GM10266 (cell line): ENCODE results near the gene TNFRSF6B.
"Not testable (repeated sequence)": the region's sequence is repeated elsewhere in the genome, so short reads cannot be mapped to it uniquely, and the experiment has no call there.

Experiments used
- DNase-seq: peaks from one replicate; pipeline ENCODE4 v3.0.0; 2012; ENCODE audit errors: extremely low spot score
- TF ChIP-seq, protein P1 (sequence below): IDR thresholded peaks from 2 replicates; pipeline ENCODE4 v1.5.1; 2012; ENCODE audit warnings: mild to moderate bottlenecking, low read depth; ENCODE audit not compliant: control insufficient read depth, insufficient read depth; ENCODE audit errors: missing control alignments

Gene TNFRSF6B

DNA sequence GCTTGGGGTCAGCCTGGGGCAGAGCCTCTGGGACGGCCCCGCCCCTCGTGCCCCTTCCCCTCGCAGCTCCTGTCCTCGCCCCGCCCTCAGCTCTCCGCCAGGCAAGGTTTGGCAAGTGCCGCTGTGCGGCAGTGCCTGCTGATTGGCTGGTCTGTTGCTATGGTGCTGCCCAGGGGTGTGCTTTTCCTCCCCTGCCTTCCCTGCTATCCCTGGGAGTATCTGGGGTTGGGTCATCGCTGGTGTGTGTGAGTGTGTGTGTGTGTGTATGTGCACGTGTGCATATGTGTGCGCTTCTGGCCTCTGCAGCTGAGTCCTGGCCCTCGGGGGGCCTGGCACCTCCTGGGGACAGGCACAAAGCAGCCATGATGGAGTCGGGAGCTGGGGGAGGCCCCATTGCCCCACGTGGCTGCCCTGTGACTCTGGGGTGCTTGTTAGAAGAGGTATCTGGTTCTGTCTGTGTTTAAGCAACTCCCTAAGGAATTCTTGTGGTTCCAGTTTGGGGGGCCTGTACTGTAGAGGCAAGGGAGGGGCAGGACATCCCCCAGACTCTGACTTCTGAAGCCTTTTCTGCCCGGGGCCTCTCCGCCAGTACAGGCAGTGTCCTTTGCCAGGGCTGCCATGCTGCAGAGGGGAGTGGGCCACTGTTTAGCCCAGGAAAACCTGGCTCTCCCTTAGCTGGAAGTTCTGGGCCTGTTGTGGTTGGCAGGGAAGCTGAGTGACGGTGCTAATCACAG, 31.4 kb upstream of the TNFRSF6B start:
- DNase-seq = no peak
- TF ChIP-seq, protein P1, sequence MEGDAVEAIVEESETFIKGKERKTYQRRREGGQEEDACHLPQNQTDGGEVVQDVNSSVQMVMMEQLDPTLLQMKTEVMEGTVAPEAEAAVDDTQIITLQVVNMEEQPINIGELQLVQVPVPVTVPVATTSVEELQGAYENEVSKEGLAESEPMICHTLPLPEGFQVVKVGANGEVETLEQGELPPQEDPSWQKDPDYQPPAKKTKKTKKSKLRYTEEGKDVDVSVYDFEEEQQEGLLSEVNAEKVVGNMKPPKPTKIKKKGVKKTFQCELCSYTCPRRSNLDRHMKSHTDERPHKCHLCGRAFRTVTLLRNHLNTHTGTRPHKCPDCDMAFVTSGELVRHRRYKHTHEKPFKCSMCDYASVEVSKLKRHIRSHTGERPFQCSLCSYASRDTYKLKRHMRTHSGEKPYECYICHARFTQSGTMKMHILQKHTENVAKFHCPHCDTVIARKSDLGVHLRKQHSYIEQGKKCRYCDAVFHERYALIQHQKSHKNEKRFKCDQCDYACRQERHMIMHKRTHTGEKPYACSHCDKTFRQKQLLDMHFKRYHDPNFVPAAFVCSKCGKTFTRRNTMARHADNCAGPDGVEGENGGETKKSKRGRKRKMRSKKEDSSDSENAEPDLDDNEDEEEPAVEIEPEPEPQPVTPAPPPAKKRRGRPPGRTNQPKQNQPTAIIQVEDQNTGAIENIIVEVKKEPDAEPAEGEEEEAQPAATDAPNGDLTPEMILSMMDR = no peak

- TF ChIP-seq, protein P1 = no peak
- DNase-seq = no peak
Observed at GRCh38 chr20:63665708-63666107, 30.7 kb upstream of the TNFRSF6B start.

DNA sequence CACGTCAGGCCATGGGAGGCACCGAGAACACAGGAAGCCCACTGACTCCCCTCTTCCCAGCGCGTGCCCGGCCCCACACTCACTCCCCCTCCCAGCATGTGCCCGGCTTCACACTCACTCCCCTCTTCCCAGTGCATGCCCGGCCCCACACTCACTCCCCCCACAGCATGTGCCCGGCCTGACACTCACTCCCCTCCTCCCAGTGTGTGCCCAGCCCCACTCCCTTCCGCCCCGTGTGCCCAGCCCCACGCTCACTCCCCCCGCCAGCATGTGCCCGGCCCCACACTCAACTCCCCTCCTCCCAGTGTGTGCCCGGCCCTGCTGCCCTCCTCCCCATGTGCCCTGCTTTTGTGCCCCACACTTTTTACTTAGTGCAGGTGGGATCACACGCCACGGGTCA, 28.6 kb upstream of the TNFRSF6B start:
- TF ChIP-seq, protein P1 = no peak

DNA sequence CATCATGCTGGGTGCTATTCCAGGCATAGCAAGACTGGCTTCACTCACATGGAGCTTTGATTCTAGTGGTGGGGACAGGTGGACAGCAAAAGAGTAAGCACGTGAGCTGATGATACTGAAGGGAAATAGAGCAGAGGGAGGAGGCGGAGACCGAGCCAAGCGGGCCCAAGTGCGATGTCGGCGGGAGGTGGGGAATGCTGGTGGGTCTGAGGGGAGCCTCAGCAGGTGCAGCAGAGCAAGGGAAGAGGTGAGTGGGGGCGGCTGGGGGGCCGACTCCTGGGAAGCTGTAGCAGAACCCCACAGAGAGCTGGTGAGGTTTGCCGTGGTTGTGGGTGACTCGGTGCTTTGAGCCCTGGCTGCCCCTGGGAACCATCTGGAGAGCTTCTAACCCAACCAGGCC, 28.1 kb upstream of the TNFRSF6B start:
- DNase-seq = no peak
- TF ChIP-seq, protein P1 = no peak

More for the DNA sequence above, 28.6 kb upstream of the TNFRSF6B start:
- no peak for DNase-seq

DNA sequence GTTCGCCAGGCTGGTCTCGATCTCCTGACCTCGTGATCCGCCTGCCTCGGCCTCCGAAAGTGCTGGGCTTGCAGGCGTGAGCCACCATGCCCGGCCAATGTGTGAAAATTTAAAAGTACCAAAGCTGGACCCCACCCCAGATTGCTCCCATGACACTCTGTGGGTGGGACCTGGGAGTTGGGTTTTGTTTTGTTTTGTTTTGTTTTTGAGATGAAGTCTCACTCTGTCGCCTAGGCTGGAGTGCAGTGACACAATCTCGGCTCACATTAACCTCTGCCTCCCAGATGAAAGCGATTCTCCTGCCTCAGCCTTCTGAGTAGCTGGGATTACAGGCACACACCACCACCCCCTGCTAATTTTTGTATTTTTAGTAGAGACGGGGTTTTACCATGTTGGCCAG, 24.8 kb upstream of the TNFRSF6B start:
- DNase-seq = not testable (repeated sequence)

DNA sequence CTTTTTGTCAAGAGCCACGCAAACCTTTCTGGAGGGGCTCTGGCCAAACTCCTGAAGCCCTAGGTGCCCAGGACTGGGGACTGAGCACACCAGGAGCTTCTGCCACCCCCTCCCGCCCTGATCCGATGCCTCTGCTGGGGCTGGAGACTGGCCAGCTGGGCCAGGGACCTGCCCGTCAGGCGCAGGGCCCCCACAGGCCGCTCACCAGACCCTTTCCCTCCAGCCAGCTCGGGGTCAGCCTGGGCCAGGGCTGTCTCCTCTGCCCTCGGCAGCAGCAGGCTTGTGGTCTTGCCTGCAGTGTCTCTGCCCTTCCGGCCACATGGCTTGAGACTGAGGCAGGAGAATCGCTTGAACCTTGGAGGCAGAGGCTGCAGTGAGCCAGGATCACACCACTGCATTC, 23.8 kb upstream of the TNFRSF6B start:
- DNase-seq = no peak
- TF ChIP-seq, protein P1 = no peak

DNA sequence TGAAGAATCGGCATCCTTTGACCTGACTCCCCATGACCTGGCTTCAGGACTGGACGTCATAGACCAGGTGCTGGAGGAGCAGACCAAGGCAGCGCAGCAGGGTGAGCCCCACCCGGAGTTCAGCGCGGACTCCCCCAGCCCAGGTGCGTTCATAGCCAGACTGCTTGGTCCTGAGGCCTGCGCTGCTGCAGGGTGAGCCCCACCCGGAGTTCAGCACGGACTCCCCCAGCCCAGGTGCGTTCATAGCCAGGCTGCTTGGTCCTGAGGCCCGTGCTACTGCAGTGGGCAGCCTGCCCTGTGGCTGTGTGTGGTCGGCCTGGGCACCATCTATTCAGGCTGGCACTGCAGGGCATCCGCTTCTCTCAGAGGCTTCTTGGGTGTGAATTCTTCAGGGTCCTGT, 22.5 kb upstream of the TNFRSF6B start:
- TF ChIP-seq, protein P1 = no peak
- no peak for DNase-seq

GRCh38 chr20:63675681-63676368, 20.6 kb upstream of the TNFRSF6B start:
- TF ChIP-seq, protein P1 = no peak
- DNase-seq = no peak
